ENCODE results near the gene PHF20. TPM values are rescaled to one million over a fixed set of nuclear protein-coding genes. Genes with fewer than 3 reads are reported as not detected.
"Not testable (repeated sequence)": the region's sequence is repeated elsewhere in the genome, so short reads cannot be mapped to it uniquely, and the experiment has no call there.

PHF20 gene
- total RNA-seq, 1 donor = 30.9 TPM

- TF ChIP-seq CTCF (IDR thresholded peaks at IDR 0.05; ENCODE audit: insufficient read depth, low read length) = no peak
- peak; percentile 57 for DNase-seq (ENCODE audit: low read depth)
- H3K4me3 ChIP-seq (ENCODE audit: low read depth, low read length) = peak overlapping the region; percentile 93
Measured at GRCh38 chr20:35954907-35955251, 183.1 kb downstream of the PHF20 start.

GRCh38 chr20:35956616-35957015 is 184.8 kb downstream of the PHF20 start:
- DNase-seq (ENCODE audit: low read depth) = no peak
- no peak for TF ChIP-seq CTCF (IDR thresholded peaks at IDR 0.05; ENCODE audit: insufficient read depth, low read length)
- no peak overlapping the region for H3K4me3 ChIP-seq (ENCODE audit: low read depth, low read length)

GRCh38 chr20:35959291-35959690 is 187.5 kb downstream of the PHF20 start:
- not testable (repeated sequence) for H3K4me3 ChIP-seq (ENCODE audit: low read depth, low read length); DNase-seq (ENCODE audit: low read depth)

- no peak for TF ChIP-seq CTCF (IDR thresholded peaks at IDR 0.05; ENCODE audit: insufficient read depth, low read length)
- no peak overlapping the region for H3K4me3 ChIP-seq (ENCODE audit: low read depth, low read length)
- DNase-seq (ENCODE audit: low read depth) = no peak
Measured at GRCh38 chr20:35963878-35964277, 192.1 kb downstream of the PHF20 start.

GRCh38 chr20:35967979-35968640 is 196.3 kb downstream of the PHF20 start, which contains the start of gene CNBD2:
Gene CNBD2 (plus strand): TSS chr20:35968590. CDS start chr20:35968763, 173 bp downstream.
- H3K4me3 ChIP-seq (ENCODE audit: low read depth, low read length) = no peak within 1 kb of the TSS
- no peak for TF ChIP-seq CTCF (IDR thresholded peaks at IDR 0.05; ENCODE audit: insufficient read depth, low read length)

GRCh38 chr20:35968930-35969329 is 197.1 kb downstream of the PHF20 start:
- TF ChIP-seq CTCF (IDR thresholded peaks at IDR 0.05; ENCODE audit: insufficient read depth, low read length) = no peak
- no peak for DNase-seq (ENCODE audit: low read depth)
- H3K4me3 ChIP-seq (ENCODE audit: low read depth, low read length) = no peak overlapping the region

More at GRCh38 chr20:35967979-35968640, 196.3 kb downstream of the PHF20 start, which contains the start of gene CNBD2:
- no peak for DNase-seq (ENCODE audit: low read depth)

GRCh38 chr20:35971981-35972380 is 200.2 kb downstream of the PHF20 start:
- TF ChIP-seq CTCF (IDR thresholded peaks at IDR 0.05; ENCODE audit: insufficient read depth, low read length) = no peak
- DNase-seq (ENCODE audit: low read depth) = no peak

More at GRCh38 chr20:35971981-35972380, 200.2 kb downstream of the PHF20 start:
- H3K4me3 ChIP-seq (ENCODE audit: low read depth, low read length) = no peak overlapping the region
